KMS-11 (cell line): Measurements from ENCODE around the gene SRP72.
"Not testable (repeated sequence)": the region's sequence is repeated elsewhere in the genome, so short reads cannot be mapped to it uniquely, and the experiment has no call there.

Source experiments
- H2AFZ ChIP-seq: fragments of 200-600 bp; sonication (generic); 2 replicates; pipeline ENCODE4 v1.6.1; 2016; ENCODE audit warnings: antibody characterized with exemption, mixed run types, low read depth
- H3K27ac ChIP-seq: fragments of 200-600 bp; sonication (generic); 2 replicates; pipeline ENCODE4 v1.6.1; 2016; ENCODE audit warnings: mild to moderate bottlenecking, mixed run types
- H3K27me3 ChIP-seq: fragments of 200-600 bp; sonication (generic); 2 replicates; pipeline ENCODE4 v1.6.1; 2017; ENCODE audit warnings: mild to moderate bottlenecking, low read depth, mixed run types, moderate library complexity; ENCODE audit not compliant: insufficient read depth
- H3K36me3 ChIP-seq: fragments of 200-600 bp; sonication (generic); 2 replicates; pipeline ENCODE4 v1.6.1; 2017; ENCODE audit warnings: mild to moderate bottlenecking, mixed run types; ENCODE audit not compliant: insufficient read depth
- H3K4me1 ChIP-seq: fragments of 200-600 bp; sonication (generic); 2 replicates; pipeline ENCODE4 v1.6.1; 2016; ENCODE audit warnings: mild to moderate bottlenecking, low read depth, mixed run types; ENCODE audit not compliant: poor library complexity, severe bottlenecking
- H3K4me2 ChIP-seq: fragments of 200-600 bp; sonication (generic); 2 replicates; pipeline ENCODE4 v1.7.0; 2016; ENCODE audit warnings: mild to moderate bottlenecking, mixed run types
- H3K4me3 ChIP-seq: fragments of 200-600 bp; sonication (generic); IDR thresholded peaks from 2 replicates; pipeline ENCODE4 v1.6.1; 2017; ENCODE audit warnings: low read depth, low read length, mixed read lengths; ENCODE audit not compliant: insufficient read depth
- H3K79me2 ChIP-seq: fragments of 200-600 bp; sonication (generic); 2 replicates; pipeline ENCODE4 v1.6.1; 2016; ENCODE audit warnings: low read depth, mixed run types; ENCODE audit not compliant: insufficient read depth
- H3K9ac ChIP-seq: fragments of 200-600 bp; sonication (generic); 2 replicates; pipeline ENCODE4 v1.6.1; 2016; ENCODE audit warnings: mild to moderate bottlenecking, mixed run types
- H4K20me1 ChIP-seq: fragments of 200-600 bp; sonication (generic); 2 replicates; pipeline ENCODE4 v1.6.1; 2016; ENCODE audit warnings: mild to moderate bottlenecking, mixed run types; ENCODE audit not compliant: insufficient read depth
- CTCF ChIP-seq: fragments of 200-600 bp; sonication (generic); conservative IDR thresholded peaks from 2 replicates; pipeline ENCODE4 v1.6.1; 2017; ENCODE audit warnings: low read depth, mild to moderate bottlenecking, antibody characterized with exemption, low read length, moderate library complexity, mixed read lengths

The SRP72 gene

GRCh38 chr4:56444719-56445118 lies 22.7 kb upstream of the SRP72 start:
- H2AFZ ChIP-seq: no peak overlapping the region
- H3K4me2 ChIP-seq: no peak overlapping the region
- H3K79me2 ChIP-seq: peaks cover 82% of the 10 kb centered on the region
- H3K27me3 ChIP-seq: no peaks in the 10 kb centered on the region
- peaks cover 22% of the 10 kb centered on the region for H4K20me1 ChIP-seq
- no peak overlapping the region for H3K27ac ChIP-seq
- H3K4me1 ChIP-seq: peaks cover 63% of the 10 kb centered on the region
- peaks cover 57% of the 10 kb centered on the region; the same call in 1 of the 2 replicates for H3K36me3 ChIP-seq
- no peak overlapping the region for H3K4me3 ChIP-seq
- TF ChIP-seq CTCF: no peak
- no peak overlapping the region for H3K9ac ChIP-seq

DNA sequence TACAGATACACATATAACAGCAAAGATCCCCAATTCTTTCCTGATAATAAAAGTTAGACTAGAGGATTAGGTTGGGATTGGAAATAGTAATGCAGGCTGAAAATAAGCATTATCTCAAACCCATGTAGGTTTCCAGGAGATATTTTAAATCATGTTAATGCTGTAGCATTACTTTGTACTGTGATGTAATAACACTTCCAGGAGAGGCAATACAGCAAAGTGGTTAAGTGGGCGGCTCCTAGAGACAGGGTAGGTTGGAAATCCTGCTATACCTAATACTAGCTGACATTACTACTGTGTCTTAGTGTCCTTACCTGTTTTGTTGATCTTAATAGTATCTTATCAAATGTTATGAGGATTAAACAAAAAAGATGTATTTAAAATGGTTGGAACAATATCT lies 21.7 kb upstream of the SRP72 start:
- Histone ChIP-seq H3K4me1 (peaks cover 54% of the 10 kb centered on the region), H3K79me2 (peaks cover 73% of the 10 kb centered on the region), H3K9ac (no peak overlapping the region), H2AFZ (no peak overlapping the region), H3K27me3 (no peaks in the 10 kb centered on the region), H3K4me3 (no peak overlapping the region), H3K27ac (no peak overlapping the region), H4K20me1 (peaks cover 12% of the 10 kb centered on the region), H3K4me2 (no peak overlapping the region), H3K36me3 (peaks cover 62% of the 10 kb centered on the region; the same call in 1 of the 2 replicates)
- TF ChIP-seq CTCF: no peak

DNA sequence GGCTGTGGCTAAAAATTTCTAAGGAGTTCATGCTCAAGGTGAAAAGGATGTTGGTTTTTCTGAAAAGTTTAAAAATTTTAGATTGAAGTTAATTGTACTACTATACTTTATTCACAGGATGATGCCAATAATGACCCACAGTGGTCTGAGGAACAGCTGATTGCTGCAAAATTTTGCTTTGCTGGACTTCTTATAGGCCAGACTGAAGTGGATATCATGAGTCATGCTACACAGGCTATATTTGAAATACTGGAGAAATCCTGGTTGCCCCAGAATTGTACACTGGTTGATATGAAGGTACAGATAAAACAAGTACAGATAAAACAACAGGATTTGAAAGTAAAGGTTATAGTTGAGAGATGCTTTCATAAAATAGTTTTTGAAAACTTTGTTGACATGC lies 19.1 kb upstream of the SRP72 start:
- Histone ChIP-seq H4K20me1 (no peaks in the 10 kb centered on the region), H2AFZ (no peak overlapping the region), H3K4me3 (no peak overlapping the region), H3K27ac (no peak overlapping the region), H3K4me1 (peaks cover 33% of the 10 kb centered on the region), H3K36me3 (peaks cover 66% of the 10 kb centered on the region), H3K4me2 (no peak overlapping the region), H3K79me2 (peaks cover 49% of the 10 kb centered on the region), H3K27me3 (no peaks in the 10 kb centered on the region), H3K9ac (no peak overlapping the region)
- no peak for TF ChIP-seq CTCF

- H3K4me3 ChIP-seq, H2AFZ ChIP-seq, H3K9ac ChIP-seq, H4K20me1 ChIP-seq, H3K27me3 ChIP-seq, H3K4me2 ChIP-seq, H3K27ac ChIP-seq: not testable (repeated sequence)
- H3K36me3 ChIP-seq: peaks cover 67% of the 10 kb centered on the region
- H3K79me2 ChIP-seq: peaks cover 38% of the 10 kb centered on the region
- peaks cover 21% of the 10 kb centered on the region for H3K4me1 ChIP-seq
Measured at GRCh38 chr4:56449475-56449874, 17.9 kb upstream of the SRP72 start.

DNA sequence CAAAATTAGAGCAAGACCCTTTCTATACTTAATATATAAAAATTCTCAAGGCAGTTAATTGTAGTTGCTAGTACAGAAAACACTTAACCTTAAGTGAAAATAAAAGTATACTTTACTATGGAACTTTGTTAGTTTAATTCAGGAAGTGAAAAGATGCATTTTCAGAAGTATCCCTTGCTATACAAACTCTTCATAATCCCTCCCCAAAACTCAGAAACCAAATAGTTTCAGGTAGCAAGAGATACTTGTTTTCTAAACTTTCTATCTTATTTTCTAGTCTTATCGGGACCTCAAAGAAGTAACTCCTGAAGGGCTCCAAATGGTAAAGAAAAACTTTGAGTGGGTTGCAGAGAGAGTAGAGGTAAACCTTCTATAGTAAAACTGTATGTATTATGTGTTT lies 17.1 kb upstream of the SRP72 start:
- Histone ChIP-seq H2AFZ (no peak overlapping the region), H3K27ac (no peak overlapping the region), H3K4me2 (no peak overlapping the region), H3K27me3 (no peaks in the 10 kb centered on the region), H3K9ac (no peak overlapping the region), H3K4me3 (no peak overlapping the region), H3K79me2 (peaks cover 36% of the 10 kb centered on the region; the same call in 1 of the 2 replicates), H3K4me1 (peaks cover 12% of the 10 kb centered on the region), H4K20me1 (no peaks in the 10 kb centered on the region), H3K36me3 (peaks cover 62% of the 10 kb centered on the region)
- no peak for TF ChIP-seq CTCF
